Astrocyte of the spinal cord (primary cell): Measurements from ENCODE around the gene SLC9A9.
A peak's percentile ranks its signal among the peaks of the same experiment; 100 is the strongest.

Experiments
- DNase-seq: peaks from one replicate; pipeline ENCODE4 v3.0.0; 2011; ENCODE audit warnings: low read depth, low spot score
- H3K4me3 ChIP-seq: 2 replicates; pipeline ENCODE4 v1.5.1; 2011; ENCODE audit warnings: low read depth, mild to moderate bottlenecking, low read length, moderate library complexity
- in situ Hi-C: cut with HindIII; loops from 2 replicates; pipeline ENCODE4 v1.10.0; 2017; ENCODE audit warnings: low sequenced_read_pairs
- TF ChIP-seq, protein P1 (sequence below): IDR thresholded peaks from 2 replicates; pipeline ENCODE4 v1.5.1; 2012; ENCODE audit warnings: low read depth, mild to moderate bottlenecking, low read length, inconsistent platforms

Gene SLC9A9

GRCh38 chr3:143450632-143451031 is 397.6 kb downstream of the SLC9A9 start:
- TF ChIP-seq, protein P1, sequence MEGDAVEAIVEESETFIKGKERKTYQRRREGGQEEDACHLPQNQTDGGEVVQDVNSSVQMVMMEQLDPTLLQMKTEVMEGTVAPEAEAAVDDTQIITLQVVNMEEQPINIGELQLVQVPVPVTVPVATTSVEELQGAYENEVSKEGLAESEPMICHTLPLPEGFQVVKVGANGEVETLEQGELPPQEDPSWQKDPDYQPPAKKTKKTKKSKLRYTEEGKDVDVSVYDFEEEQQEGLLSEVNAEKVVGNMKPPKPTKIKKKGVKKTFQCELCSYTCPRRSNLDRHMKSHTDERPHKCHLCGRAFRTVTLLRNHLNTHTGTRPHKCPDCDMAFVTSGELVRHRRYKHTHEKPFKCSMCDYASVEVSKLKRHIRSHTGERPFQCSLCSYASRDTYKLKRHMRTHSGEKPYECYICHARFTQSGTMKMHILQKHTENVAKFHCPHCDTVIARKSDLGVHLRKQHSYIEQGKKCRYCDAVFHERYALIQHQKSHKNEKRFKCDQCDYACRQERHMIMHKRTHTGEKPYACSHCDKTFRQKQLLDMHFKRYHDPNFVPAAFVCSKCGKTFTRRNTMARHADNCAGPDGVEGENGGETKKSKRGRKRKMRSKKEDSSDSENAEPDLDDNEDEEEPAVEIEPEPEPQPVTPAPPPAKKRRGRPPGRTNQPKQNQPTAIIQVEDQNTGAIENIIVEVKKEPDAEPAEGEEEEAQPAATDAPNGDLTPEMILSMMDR: no peak

DNA sequence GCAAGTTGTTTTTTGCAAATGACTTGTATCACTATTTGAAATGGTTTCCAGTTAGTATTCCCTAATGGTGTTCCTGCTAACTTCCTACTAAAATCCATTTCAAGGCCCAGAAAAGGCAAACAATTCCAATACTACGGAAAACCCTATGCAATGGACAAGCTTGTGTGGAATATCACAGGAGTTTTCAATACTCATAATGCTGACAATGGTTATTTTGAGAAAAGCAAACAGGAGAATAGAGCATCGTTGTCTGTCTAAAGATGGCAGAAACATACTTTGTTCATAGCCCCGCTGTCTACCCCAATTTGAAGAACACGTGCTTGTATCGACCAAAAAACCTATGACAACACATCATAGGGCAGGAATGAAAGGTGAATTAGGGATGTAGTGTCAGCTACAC is 400.8 kb downstream of the SLC9A9 start:
- in situ Hi-C loops: no loop called here

More at GRCh38 chr3:143450632-143451031, 397.6 kb downstream of the SLC9A9 start:
- in situ Hi-C loops: no loop called here
- DNase-seq: no peak
- no peak overlapping the region for H3K4me3 ChIP-seq

GRCh38 chr3:143445118-143445517 is 403.1 kb downstream of the SLC9A9 start:
- no peak overlapping the region for H3K4me3 ChIP-seq
- in situ Hi-C loops: no loop called here
- TF ChIP-seq, protein P1: no peak
- no peak for DNase-seq

More for the DNA sequence above, 400.8 kb downstream of the SLC9A9 start:
- DNase-seq: no peak
- TF ChIP-seq, protein P1: no peak
- no peak overlapping the region for H3K4me3 ChIP-seq

DNA sequence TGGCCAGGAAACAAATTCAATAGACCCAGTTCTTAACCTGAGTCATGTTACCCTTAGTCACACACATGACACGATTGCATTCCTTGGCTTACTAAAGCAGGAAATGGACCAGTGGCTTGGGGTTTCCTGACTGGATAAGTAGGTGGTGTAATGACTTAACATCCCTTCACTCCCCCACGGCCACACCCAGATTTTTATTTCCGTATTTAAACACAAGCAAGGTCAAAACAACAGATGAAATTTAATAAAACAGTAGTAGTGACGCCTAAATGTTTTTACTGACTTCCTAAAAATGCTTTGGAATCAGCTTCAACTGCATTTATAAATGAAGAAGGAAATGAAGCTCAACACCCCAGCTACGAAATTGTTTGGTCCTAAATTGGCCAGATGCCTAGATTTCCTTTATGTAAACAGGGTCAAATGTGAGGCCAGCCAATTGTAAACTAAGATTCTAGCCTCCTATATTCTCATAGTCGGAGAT is 404.4 kb downstream of the SLC9A9 start:
- no peak overlapping the region for H3K4me3 ChIP-seq
- in situ Hi-C loops: no loop called here
- TF ChIP-seq, protein P1: no peak
- DNase-seq: peak; percentile 97

DNA sequence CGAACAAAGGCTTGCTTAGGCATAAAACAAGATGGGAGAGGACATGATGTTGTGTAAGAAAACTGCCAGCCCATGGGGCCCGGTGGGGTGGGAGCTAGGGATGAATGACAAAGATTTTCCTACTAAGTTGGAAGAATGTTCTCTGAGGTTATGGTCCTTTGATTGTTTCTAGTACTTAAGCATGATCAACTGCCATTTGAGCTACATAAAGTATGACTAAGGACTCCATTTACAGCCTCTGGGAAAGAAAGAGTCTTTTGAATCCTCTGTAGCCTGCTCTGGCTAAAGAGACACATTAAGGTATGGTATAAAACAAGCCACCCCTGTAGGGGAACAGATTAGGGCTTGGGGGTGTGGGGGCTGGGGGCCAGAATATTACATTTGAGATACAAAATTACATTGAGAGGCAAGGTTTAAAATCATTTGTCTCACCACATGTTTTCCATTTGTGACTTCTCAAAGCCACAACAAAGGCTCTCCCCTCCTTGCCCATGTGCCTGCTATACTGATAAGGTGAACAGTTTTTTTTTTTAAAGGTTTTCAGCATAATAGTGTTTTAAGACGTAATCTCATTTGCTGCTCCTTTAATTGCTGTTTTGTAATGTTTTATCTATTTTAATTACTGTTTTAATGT is 405.3 kb downstream of the SLC9A9 start:
- no peak overlapping the region for H3K4me3 ChIP-seq
- in situ Hi-C loops: no loop called here
- TF ChIP-seq, protein P1: no peak
- peak; percentile 64 for DNase-seq

DNA sequence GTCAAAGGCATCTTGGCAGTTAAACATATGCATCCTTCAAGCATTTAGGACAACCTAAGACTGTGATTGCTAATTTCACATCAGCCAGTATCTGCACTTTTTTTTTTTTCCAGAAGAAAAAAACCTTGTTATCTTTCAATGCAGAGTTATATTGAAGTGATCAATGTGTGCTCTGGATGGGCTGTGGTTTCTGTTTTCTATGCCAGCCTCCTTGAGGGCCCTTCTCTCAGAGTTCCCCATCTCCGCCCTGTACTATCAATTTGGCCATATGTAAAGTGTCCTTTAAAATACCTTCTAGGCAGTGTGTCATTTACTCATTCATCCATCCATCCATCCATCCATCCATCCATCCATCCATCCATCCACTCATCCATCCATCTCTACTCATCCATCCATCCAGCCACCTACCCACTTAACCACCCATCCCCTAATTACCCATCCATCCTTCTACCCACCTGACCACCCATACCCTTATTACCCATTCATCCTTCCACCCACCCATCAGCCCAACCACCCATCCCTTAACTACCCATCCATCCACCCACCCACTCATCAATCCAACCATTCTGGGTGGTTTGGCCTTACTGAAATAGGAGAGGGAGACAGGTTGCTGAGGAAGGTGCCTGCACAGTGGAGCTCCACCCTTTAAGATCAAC is 406.6 kb downstream of the SLC9A9 start:
- in situ Hi-C loops: no loop called here
- no peak for DNase-seq
- TF ChIP-seq, protein P1: no peak
- H3K4me3 ChIP-seq: no peak overlapping the region
